ENCODE data around the gene SMYD3.
A peak's percentile ranks its signal among the peaks of the same experiment; 100 is the strongest.

The SMYD3 gene

GRCh38 chr1:246104927-246105326, 402.2 kb downstream of the SMYD3 start:
- Histone ChIP-seq H3K4me3 (no peak overlapping the region), H3K9me3 (no peaks in the 10 kb centered on the region), H3K4me1 (peaks cover 3% of the 10 kb centered on the region; the same call in 1 of the 2 replicates), H3K27me3 (ENCODE audit: low read depth) (no peaks in the 10 kb centered on the region), H3K36me3 (replicated peaks) (no peaks in the 10 kb centered on the region)
- in situ Hi-C loops (cut with MboI; ENCODE audit: low sequenced_read_pairs), result no loop called here
- DNase-seq (ENCODE audit: low spot score in 2 of 2), result no peak

GRCh38 chr1:246099570-246099969, 407.5 kb downstream of the SMYD3 start:
- H3K27me3 ChIP-seq (ENCODE audit: low read depth), result no peaks in the 10 kb centered on the region
- H3K4me1 ChIP-seq, result no peaks in the 10 kb centered on the region; the same call in 1 of the 2 replicates
- H3K36me3 ChIP-seq (replicated peaks), result no peaks in the 10 kb centered on the region
- in situ Hi-C loops (cut with MboI; ENCODE audit: low sequenced_read_pairs), result no loop called here
- no peak for DNase-seq (ENCODE audit: low spot score in 2 of 2)
- H3K4me3 ChIP-seq, result no peak overlapping the region
- no peaks in the 10 kb centered on the region for H3K9me3 ChIP-seq

- H3K4me1 ChIP-seq, result no peaks in the 10 kb centered on the region; the same call in 1 of the 2 replicates
- no peaks in the 10 kb centered on the region for H3K27me3 ChIP-seq (ENCODE audit: low read depth)
- no peaks in the 10 kb centered on the region for H3K9me3 ChIP-seq
- in situ Hi-C loops (cut with MboI; ENCODE audit: low sequenced_read_pairs), result no loop called here
- DNase-seq (ENCODE audit: low spot score in 2 of 2), result peak in 1 of 2 experiments; percentile 18
- H3K4me3 ChIP-seq, result no peak overlapping the region
- no peaks in the 10 kb centered on the region for H3K36me3 ChIP-seq (replicated peaks)
These were observed 410.7 kb downstream of the SMYD3 start for GRCh38 chr1:246096356-246096755.

GRCh38 chr1:246095443-246095842, 411.6 kb downstream of the SMYD3 start:
- in situ Hi-C loops (cut with MboI; ENCODE audit: low sequenced_read_pairs), result no loop called here
- Histone ChIP-seq H3K4me1 (no peaks in the 10 kb centered on the region), H3K27me3 (ENCODE audit: low read depth) (no peaks in the 10 kb centered on the region), H3K9me3 (no peaks in the 10 kb centered on the region), H3K4me3 (no peak overlapping the region), H3K36me3 (replicated peaks) (no peaks in the 10 kb centered on the region)
- DNase-seq (ENCODE audit: low spot score in 2 of 2), result no peak

GRCh38 chr1:246093230-246093629, 413.8 kb downstream of the SMYD3 start:
- no peaks in the 10 kb centered on the region for H3K4me1 ChIP-seq
- H3K9me3 ChIP-seq, result no peaks in the 10 kb centered on the region
- H3K36me3 ChIP-seq (replicated peaks), result no peaks in the 10 kb centered on the region
- no peak overlapping the region for H3K4me3 ChIP-seq
- in situ Hi-C loops (cut with MboI; ENCODE audit: low sequenced_read_pairs), result no loop called here
- no peaks in the 10 kb centered on the region for H3K27me3 ChIP-seq (ENCODE audit: low read depth)
- DNase-seq (ENCODE audit: low spot score in 2 of 2), result no peak

GRCh38 chr1:246092136-246092535, 414.9 kb downstream of the SMYD3 start:
- Histone ChIP-seq H3K27me3 (ENCODE audit: low read depth) (no peaks in the 10 kb centered on the region), H3K4me3 (no peak overlapping the region), H3K9me3 (no peaks in the 10 kb centered on the region), H3K4me1 (no peaks in the 10 kb centered on the region), H3K36me3 (replicated peaks) (no peaks in the 10 kb centered on the region)
- in situ Hi-C loops (cut with MboI; ENCODE audit: low sequenced_read_pairs), result no loop called here
- no peak for DNase-seq (ENCODE audit: low spot score in 2 of 2)

GRCh38 chr1:246091477-246091876, 415.6 kb downstream of the SMYD3 start:
- H3K4me3 ChIP-seq, result no peak overlapping the region
- H3K4me1 ChIP-seq, result no peaks in the 10 kb centered on the region
- no peak for DNase-seq (ENCODE audit: low spot score in 2 of 2)
- no peaks in the 10 kb centered on the region for H3K9me3 ChIP-seq
- in situ Hi-C loops (cut with MboI; ENCODE audit: low sequenced_read_pairs), result no loop called here
- H3K27me3 ChIP-seq (ENCODE audit: low read depth), result no peaks in the 10 kb centered on the region
- H3K36me3 ChIP-seq (replicated peaks), result no peaks in the 10 kb centered on the region

- H3K27me3 ChIP-seq (ENCODE audit: low read depth), result no peaks in the 10 kb centered on the region
- H3K36me3 ChIP-seq (replicated peaks), result no peaks in the 10 kb centered on the region
- no peaks in the 10 kb centered on the region for H3K9me3 ChIP-seq
- no peak overlapping the region for H3K4me3 ChIP-seq
- no peaks in the 10 kb centered on the region for H3K4me1 ChIP-seq
- in situ Hi-C loops (cut with MboI; ENCODE audit: low sequenced_read_pairs), result no loop called here
- DNase-seq (ENCODE audit: low spot score in 2 of 2), result no peak
These were observed 420.9 kb downstream of the SMYD3 start for GRCh38 chr1:246086191-246086590.

- DNase-seq (ENCODE audit: low spot score in 2 of 2), result no peak
- Histone ChIP-seq H3K4me1 (no peaks in the 10 kb centered on the region), H3K36me3 (replicated peaks) (no peaks in the 10 kb centered on the region), H3K27me3 (ENCODE audit: low read depth) (no peaks in the 10 kb centered on the region), H3K9me3 (no peaks in the 10 kb centered on the region), H3K4me3 (no peak overlapping the region)
- in situ Hi-C loops (cut with MboI; ENCODE audit: low sequenced_read_pairs), result no loop called here
These were observed 423.7 kb downstream of the SMYD3 start for GRCh38 chr1:246083416-246083815.

GRCh38 chr1:246081856-246082668, 425.0 kb downstream of the SMYD3 start:
- in situ Hi-C loops (cut with MboI; ENCODE audit: low sequenced_read_pairs), result no loop called here
- Histone ChIP-seq H3K9me3 (no peaks in the 10 kb centered on the region), H3K4me1 (no peaks in the 10 kb centered on the region), H3K4me3 (no peak overlapping the region), H3K27me3 (ENCODE audit: low read depth) (no peaks in the 10 kb centered on the region), H3K36me3 (replicated peaks) (no peaks in the 10 kb centered on the region)
- no peak for DNase-seq (ENCODE audit: low spot score in 2 of 2)

GRCh38 chr1:246081138-246081702, 425.9 kb downstream of the SMYD3 start:
- in situ Hi-C loops (cut with MboI; ENCODE audit: low sequenced_read_pairs), result no loop called here
- DNase-seq (ENCODE audit: low spot score in 2 of 2), result no peak

GRCh38 chr1:246080031-246080430, 427.0 kb downstream of the SMYD3 start:
- no peaks in the 10 kb centered on the region for H3K9me3 ChIP-seq
- H3K4me3 ChIP-seq, result no peak overlapping the region
- DNase-seq (ENCODE audit: low spot score in 2 of 2), result no peak
- H3K36me3 ChIP-seq (replicated peaks), result no peaks in the 10 kb centered on the region
- no peaks in the 10 kb centered on the region; the same call in 1 of the 2 replicates for H3K4me1 ChIP-seq
- in situ Hi-C loops (cut with MboI; ENCODE audit: low sequenced_read_pairs), result no loop called here
- H3K27me3 ChIP-seq (ENCODE audit: low read depth), result no peaks in the 10 kb centered on the region

More at GRCh38 chr1:246081138-246081702, 425.9 kb downstream of the SMYD3 start:
- no peaks in the 10 kb centered on the region for H3K36me3 ChIP-seq (replicated peaks)
- H3K4me3 ChIP-seq, result no peak overlapping the region
- no peaks in the 10 kb centered on the region for H3K27me3 ChIP-seq (ENCODE audit: low read depth)
- no peaks in the 10 kb centered on the region for H3K4me1 ChIP-seq
- no peaks in the 10 kb centered on the region for H3K9me3 ChIP-seq

GRCh38 chr1:246078888-246079252, 428.2 kb downstream of the SMYD3 start:
- DNase-seq (ENCODE audit: low spot score in 2 of 2), result no peak
- no peak overlapping the region for H3K4me3 ChIP-seq
- H3K36me3 ChIP-seq (replicated peaks), result no peaks in the 10 kb centered on the region
- in situ Hi-C loops (cut with MboI; ENCODE audit: low sequenced_read_pairs), result no loop called here
- no peaks in the 10 kb centered on the region for H3K9me3 ChIP-seq
- no peaks in the 10 kb centered on the region for H3K27me3 ChIP-seq (ENCODE audit: low read depth)
- no peaks in the 10 kb centered on the region; the same call in 1 of the 2 replicates for H3K4me1 ChIP-seq

- H3K4me3 ChIP-seq, result no peak overlapping the region
- H3K36me3 ChIP-seq (replicated peaks), result no peaks in the 10 kb centered on the region
- H3K9me3 ChIP-seq, result no peaks in the 10 kb centered on the region
- no peak for DNase-seq (ENCODE audit: low spot score in 2 of 2)
- no peaks in the 10 kb centered on the region; the same call in 1 of the 2 replicates for H3K4me1 ChIP-seq
- H3K27me3 ChIP-seq (ENCODE audit: low read depth), result no peaks in the 10 kb centered on the region
- in situ Hi-C loops (cut with MboI; ENCODE audit: low sequenced_read_pairs), result no loop called here
These were observed 428.8 kb downstream of the SMYD3 start for GRCh38 chr1:246078126-246078887.

Data from HAP-1 (cell line).